Epithelial cell of esophagus (primary cell): ENCODE measurements around the gene PLEKHA6.
"Not testable (repeated sequence)": the region's sequence is repeated elsewhere in the genome, so short reads cannot be mapped to it uniquely, and the experiment has no call there.

Experiments
- DNase-seq: peaks from one replicate; pipeline ENCODE4 v3.0.0; 2010; ENCODE audit warnings: low read depth
- H3K4me3 ChIP-seq: 2 replicates; pipeline ENCODE4 v1.5.1; 2011; ENCODE audit warnings: mild to moderate bottlenecking, low read length, control low read depth
- CTCF ChIP-seq: IDR thresholded peaks from 2 replicates; pipeline ENCODE4 v1.5.1; 2011; ENCODE audit warnings: low read depth, mild to moderate bottlenecking, low read length, control low read depth, inconsistent platforms; ENCODE audit not compliant: insufficient read depth; ENCODE audit errors: missing control alignments

The PLEKHA6 gene

GRCh38 chr1:204249736-204250427 lies 109.8 kb downstream of the PLEKHA6 start:
- no peak for DNase-seq
- no peak for TF ChIP-seq CTCF
- no peak overlapping the region for H3K4me3 ChIP-seq

GRCh38 chr1:204248954-204249353 lies 110.8 kb downstream of the PLEKHA6 start:
- no peak for DNase-seq
- TF ChIP-seq CTCF = no peak
- no peak overlapping the region for H3K4me3 ChIP-seq

- no peak overlapping the region for H3K4me3 ChIP-seq
- no peak for TF ChIP-seq CTCF
- DNase-seq = no peak
Measured at GRCh38 chr1:204246876-204247275, 112.9 kb downstream of the PLEKHA6 start.

GRCh38 chr1:204242920-204243319 lies 116.8 kb downstream of the PLEKHA6 start:
- no peak overlapping the region for H3K4me3 ChIP-seq
- DNase-seq = no peak
- TF ChIP-seq CTCF = no peak

- TF ChIP-seq CTCF = no peak
- H3K4me3 ChIP-seq = no peak overlapping the region
- DNase-seq = no peak
Measured at GRCh38 chr1:204241914-204242313, 117.8 kb downstream of the PLEKHA6 start.

- TF ChIP-seq CTCF = no peak
- peak; percentile 68 for DNase-seq
- H3K4me3 ChIP-seq = no peak overlapping the region
Measured at GRCh38 chr1:204241050-204241449, 118.7 kb downstream of the PLEKHA6 start.

GRCh38 chr1:204240233-204240632 lies 119.5 kb downstream of the PLEKHA6 start:
- H3K4me3 ChIP-seq = no peak overlapping the region
- TF ChIP-seq CTCF = no peak
- peak; percentile 31 for DNase-seq

- H3K4me3 ChIP-seq, DNase-seq: not testable (repeated sequence)
Measured at GRCh38 chr1:204239401-204239800, 120.3 kb downstream of the PLEKHA6 start.

- DNase-seq, H3K4me3 ChIP-seq: not testable (repeated sequence)
Measured at GRCh38 chr1:204238520-204238919, 121.2 kb downstream of the PLEKHA6 start.

- not testable (repeated sequence) for DNase-seq, H3K4me3 ChIP-seq
Measured at GRCh38 chr1:204237515-204237914, 122.2 kb downstream of the PLEKHA6 start.
